Neural progenitor cell (in vitro differentiated cells): ENCODE results near the gene AUTS2. TPM values are rescaled to one million over a fixed set of nuclear protein-coding genes. Genes with fewer than 3 reads are reported as not detected.

Experiments
- DNase-seq: peaks from one replicate; pipeline ENCODE4 v3.0.0-alpha.2; 2016; ENCODE audit warnings: low spot score
- H2AFZ ChIP-seq: fragments of 200-600 bp; sonication (generic); replicated peaks from 2 replicates; pipeline ENCODE4 v1.6.1; 2016; ENCODE audit warnings: antibody characterized with exemption
- H3F3A ChIP-seq: fragments of 200-600 bp; sonication (generic); 2 replicates; pipeline ENCODE4 v1.6.1; 2016; ENCODE audit warnings: antibody characterized with exemption, low read depth
- H3K27ac ChIP-seq: fragments of 200-600 bp; sonication (generic); 2 replicates; pipeline ENCODE4 v1.5.1; 2016; ENCODE audit warnings: mild to moderate bottlenecking
- H3K27me3 ChIP-seq: fragments of 200-600 bp; sonication (generic); 2 replicates; pipeline ENCODE4 v1.6.1; 2016; ENCODE audit warnings: mild to moderate bottlenecking, moderate library complexity
- H3K36me3 ChIP-seq: fragments of 200-600 bp; sonication (generic); 2 replicates; pipeline ENCODE4 v1.5.1; 2016
- H3K4me1 ChIP-seq: fragments of 200-600 bp; sonication (generic); 2 replicates; pipeline ENCODE4 v1.6.1; 2016; ENCODE audit warnings: mixed run types
- H3K4me2 ChIP-seq: fragments of 200-600 bp; sonication (generic); 2 replicates; pipeline ENCODE4 v1.6.1; 2016
- H3K4me3 ChIP-seq: fragments of 200-600 bp; sonication (generic); 2 replicates; pipeline ENCODE4 v1.5.1; 2016
- H3K79me2 ChIP-seq: fragments of 200-600 bp; sonication (generic); 2 replicates; pipeline ENCODE4 v1.6.1; 2016; ENCODE audit warnings: low read depth
- H3K9ac ChIP-seq: fragments of 200-600 bp; sonication (generic); 2 replicates; pipeline ENCODE4 v1.6.1; 2016
- H3K9me3 ChIP-seq: fragments of 200-600 bp; sonication (generic); 2 replicates; pipeline ENCODE4 v1.5.1; 2016; ENCODE audit warnings: low read depth
- H4K20me1 ChIP-seq: fragments of 200-600 bp; sonication (generic); 2 replicates; pipeline ENCODE4 v1.6.1; 2016; ENCODE audit warnings: low read depth
- H3K27ac Mint-ChIP-seq: 3 replicates; pipeline ENCODE4 v1.8.0; 2021; ENCODE audit warnings: mixed read lengths
- H3K27me3 Mint-ChIP-seq: 2 replicates; pipeline ENCODE4 v1.8.0; 2022; ENCODE audit warnings: low read depth, mild to moderate bottlenecking, inconsistent platforms, moderate library complexity, mixed read lengths; ENCODE audit not compliant: insufficient read depth
- H3K36me3 Mint-ChIP-seq: 3 replicates; pipeline ENCODE4 v1.8.0; 2021; ENCODE audit warnings: mixed read lengths
- H3K4me1 Mint-ChIP-seq: 3 replicates; pipeline ENCODE4 v1.8.0; 2021; ENCODE audit warnings: mixed read lengths
- H3K4me3 Mint-ChIP-seq: 3 replicates; pipeline ENCODE4 v1.8.0; 2021; ENCODE audit warnings: mild to moderate bottlenecking, moderate library complexity, mixed read lengths
- H3K9me3 Mint-ChIP-seq: 3 replicates; pipeline ENCODE4 v1.8.0; 2020; ENCODE audit warnings: mixed read lengths
- CTCF ChIP-seq: fragments of 200-600 bp; sonication (generic); IDR thresholded peaks from 2 replicates; pipeline ENCODE4 v1.5.1; 2017; ENCODE audit warnings: antibody characterized with exemption, mild to moderate bottlenecking
- EZH2 ChIP-seq: fragments of 200-600 bp; sonication (generic); IDR thresholded peaks from 2 replicates; pipeline ENCODE4 v1.6.1; 2017; ENCODE audit warnings: antibody characterized with exemption, mild to moderate bottlenecking, moderate library complexity
- EZH2phosphoT487 ChIP-seq: fragments of 200-600 bp; sonication (generic); IDR thresholded peaks from 2 replicates; pipeline ENCODE4 v1.6.1; 2017; ENCODE audit warnings: antibody characterized with exemption
- total RNA-seq: library from RNA; depleted of rRNA; stranded (reverse); fragments of >200 nt; gene quantifications from 2 replicates; pipeline ENCODE4 v1.2.3, GENCODE V29; 2015; ENCODE audit warnings: low replicate concordance

Gene AUTS2
- total RNA-seq, 1 donor from 2014 or later = 50.0 TPM

DNA sequence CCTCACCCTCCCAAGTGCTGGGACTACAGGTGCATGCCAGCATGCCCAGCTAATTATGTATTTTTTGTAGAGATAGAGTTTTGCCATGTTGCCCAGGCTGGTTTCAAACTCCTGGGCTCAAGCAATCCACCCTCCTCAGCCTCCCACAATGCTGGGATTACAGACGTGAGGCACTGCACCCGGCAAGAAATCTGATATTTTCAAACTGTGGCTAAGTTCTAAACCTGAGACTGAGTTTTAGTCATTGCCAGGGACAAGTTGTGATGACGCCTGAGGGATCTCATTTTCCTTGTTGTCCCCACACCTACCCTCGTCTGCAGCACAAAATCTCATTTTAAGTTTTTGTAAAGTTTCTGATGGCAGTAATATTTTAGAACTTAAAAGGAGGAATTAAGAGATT lies 9.8 kb downstream of the AUTS2 start:
- Histone ChIP-seq H3K27me3 (peaks cover 99% of the 10 kb centered on the region), H3K4me2 (no peak overlapping the region), H3K9ac (no peak overlapping the region), H3F3A (peaks cover 11% of the 10 kb centered on the region), H3K4me3 (no peak overlapping the region), H3K4me1 (peaks cover 18% of the 10 kb centered on the region), H3K9me3 (no peaks in the 10 kb centered on the region), H4K20me1 (peaks cover 95% of the 10 kb centered on the region), H3K27ac (no peak overlapping the region), H3K36me3 (no peaks in the 10 kb centered on the region), H3K79me2 (peaks cover 2% of the 10 kb centered on the region), H2AFZ (no peak overlapping the region)
- TF ChIP-seq EZH2phosphoT487 (no peak), EZH2 (no peak), CTCF (no peak)
- Mint-ChIP-seq H3K4me3 (no peak overlapping the region), H3K27ac (no peak overlapping the region), H3K9me3 (no peaks in the 10 kb centered on the region), H3K36me3 (peaks cover 3% of the 10 kb centered on the region), H3K4me1 (peaks cover 47% of the 10 kb centered on the region), H3K27me3 (no peaks in the 10 kb centered on the region)
- DNase-seq = peak; percentile 13

DNA sequence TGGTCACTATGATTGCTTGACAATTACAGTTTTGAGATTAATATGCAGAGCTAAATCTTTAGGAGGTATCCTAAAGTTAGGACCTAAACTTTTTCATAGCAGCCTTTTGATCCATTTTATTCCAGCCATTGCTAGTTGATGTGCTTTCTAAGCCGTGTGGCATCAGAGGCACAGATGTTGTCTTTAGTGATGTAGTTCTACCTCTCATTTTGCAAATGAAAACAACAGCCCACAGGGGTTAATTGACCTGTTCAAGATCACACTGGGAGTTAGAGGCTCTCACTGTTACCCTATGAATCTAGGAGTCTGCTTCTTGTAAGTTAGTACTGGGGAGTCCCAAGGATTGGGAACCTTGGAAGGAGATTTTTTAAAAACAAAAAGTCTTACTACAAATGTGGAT lies 10.6 kb downstream of the AUTS2 start:
- Mint-ChIP-seq H3K27me3 (no peaks in the 10 kb centered on the region), H3K9me3 (no peaks in the 10 kb centered on the region), H3K4me1 (peaks cover 54% of the 10 kb centered on the region), H3K36me3 (peaks cover 3% of the 10 kb centered on the region), H3K4me3 (no peak overlapping the region), H3K27ac (no peak overlapping the region)
- no peaks in the 10 kb centered on the region for H3K9me3 ChIP-seq
- H2AFZ ChIP-seq = no peak overlapping the region
- peaks cover 95% of the 10 kb centered on the region for H4K20me1 ChIP-seq
- TF ChIP-seq EZH2 = no peak
- TF ChIP-seq EZH2phosphoT487 = peak; percentile 2
- no peaks in the 10 kb centered on the region for H3K79me2 ChIP-seq
- no peak overlapping the region for H3K4me3 ChIP-seq
- H3K4me2 ChIP-seq = no peak overlapping the region
- no peak overlapping the region for H3K27ac ChIP-seq
- H3K4me1 ChIP-seq = peaks cover 25% of the 10 kb centered on the region
- H3K36me3 ChIP-seq = no peaks in the 10 kb centered on the region
- peak; percentile 48 for DNase-seq
- peaks cover 99% of the 10 kb centered on the region for H3K27me3 ChIP-seq
- peaks cover 11% of the 10 kb centered on the region for H3F3A ChIP-seq
- no peak overlapping the region for H3K9ac ChIP-seq

GRCh38 chr7:69609541-69610373 lies 11.5 kb downstream of the AUTS2 start:
- Histone ChIP-seq H3K9ac (no peak overlapping the region), H3K79me2 (no peaks in the 10 kb centered on the region), H3K4me2 (no peak overlapping the region), H3K27me3 (peaks cover 99% of the 10 kb centered on the region), H3K36me3 (no peaks in the 10 kb centered on the region), H3K27ac (no peak overlapping the region), H4K20me1 (peaks cover 90% of the 10 kb centered on the region), H3F3A (peaks cover 11% of the 10 kb centered on the region), H3K9me3 (no peaks in the 10 kb centered on the region), H3K4me3 (no peak overlapping the region), H2AFZ (no peak overlapping the region), H3K4me1 (peaks cover 25% of the 10 kb centered on the region)
- DNase-seq = no peak
- H3K4me1 Mint-ChIP-seq = peaks cover 56% of the 10 kb centered on the region
- no peak overlapping the region for H3K27ac Mint-ChIP-seq
- no peaks in the 10 kb centered on the region for H3K27me3 Mint-ChIP-seq
- TF ChIP-seq EZH2phosphoT487 = no peak
- TF ChIP-seq CTCF = no peak
- TF ChIP-seq EZH2 = no peak
- H3K36me3 Mint-ChIP-seq = peaks cover 3% of the 10 kb centered on the region
- H3K9me3 Mint-ChIP-seq = no peaks in the 10 kb centered on the region
- H3K4me3 Mint-ChIP-seq = no peak overlapping the region
